ENCODE data around the gene DISC1.

The DISC1 gene

GRCh38 chr1:231882790-231883189 lies 256.2 kb downstream of the DISC1 start:
- Histone ChIP-seq H3K4me3 (replicated peaks; ENCODE audit: insufficient read depth, low read length) (no peak overlapping the region), H3K27me3 (ENCODE audit: insufficient read depth, poor library complexity, severe bottlenecking) (no peaks in the 10 kb centered on the region), H3K27ac (replicated peaks) (no peak overlapping the region)
- TF ChIP-seq GABPA (IDR thresholded peaks at IDR 0.05; ENCODE audit: low read depth) (no peak), REST (IDR thresholded peaks at IDR 0.05; ENCODE audit: insufficient replicate concordance, low read depth) (no peak), POLR2AphosphoS5 (IDR thresholded peaks at IDR 0.05; ENCODE audit: low read depth) (no peak), SPI1 (IDR thresholded peaks at IDR 0.05; ENCODE audit: borderline replicate concordance, low read depth) (no peak)
- no peak for DNase-seq (ENCODE audit: low read depth in 1 of 2, low spot score in 1 of 2)

- no peak for DNase-seq (ENCODE audit: low read depth in 1 of 2, low spot score in 1 of 2)
- H3K27me3 ChIP-seq (ENCODE audit: insufficient read depth, poor library complexity, severe bottlenecking), result no peaks in the 10 kb centered on the region
- H3K4me3 ChIP-seq (replicated peaks; ENCODE audit: insufficient read depth, low read length), result no peak overlapping the region
- TF ChIP-seq SPI1 (IDR thresholded peaks at IDR 0.05; ENCODE audit: borderline replicate concordance, low read depth) (no peak), POLR2AphosphoS5 (IDR thresholded peaks at IDR 0.05; ENCODE audit: low read depth) (no peak), REST (IDR thresholded peaks at IDR 0.05; ENCODE audit: insufficient replicate concordance, low read depth) (no peak), GABPA (IDR thresholded peaks at IDR 0.05; ENCODE audit: low read depth) (no peak), CTCF (IDR thresholded peaks at IDR 0.05; ENCODE audit: insufficient read depth, low read length) (no peak)
- no peak overlapping the region for H3K27ac ChIP-seq (replicated peaks)
Measured at GRCh38 chr1:231883382-231883781, 256.8 kb downstream of the DISC1 start.

- Histone ChIP-seq H3K27me3 (ENCODE audit: insufficient read depth, poor library complexity, severe bottlenecking) (no peaks in the 10 kb centered on the region), H3K27ac (replicated peaks) (no peak overlapping the region), H3K4me3 (replicated peaks; ENCODE audit: insufficient read depth, low read length) (no peak overlapping the region)
- TF ChIP-seq REST (IDR thresholded peaks at IDR 0.05; ENCODE audit: insufficient replicate concordance, low read depth) (no peak), GABPA (IDR thresholded peaks at IDR 0.05; ENCODE audit: low read depth) (no peak), CTCF (IDR thresholded peaks at IDR 0.05; ENCODE audit: insufficient read depth, low read length) (no peak), POLR2AphosphoS5 (IDR thresholded peaks at IDR 0.05; ENCODE audit: low read depth) (no peak), SPI1 (IDR thresholded peaks at IDR 0.05; ENCODE audit: borderline replicate concordance, low read depth) (no peak)
- no peak for DNase-seq (ENCODE audit: low read depth in 1 of 2, low spot score in 1 of 2)
Measured at GRCh38 chr1:231885209-231885854, 258.7 kb downstream of the DISC1 start.

All from HL-60 (cell line).